ENCODE results near the gene LRRTM3. TPM values are rescaled to one million over a fixed set of nuclear protein-coding genes. Genes with fewer than 3 reads are reported as not detected.

The LRRTM3 gene
- not detected for total RNA-seq

GRCh38 chr10:66925896-66926715 is at the start of gene LRRTM3:
LRRTM3 (plus strand) TSS chr10:66926036.
- ATAC-seq (peak; percentile 100), DNase-seq (ENCODE audit: low spot score) (peak; percentile 48)

GRCh38 chr10:66877361-66877760 is 48.5 kb upstream of the LRRTM3 start:
- ATAC-seq (no peak), DNase-seq (ENCODE audit: low spot score) (no peak)

- no peak for DNase-seq (ENCODE audit: low spot score)
- no peak for ATAC-seq
Measured at GRCh38 chr10:66880292-66880691, 45.5 kb upstream of the LRRTM3 start.

GRCh38 chr10:66880826-66881225 is 45.0 kb upstream of the LRRTM3 start:
- ATAC-seq = no peak
- no peak for DNase-seq (ENCODE audit: low spot score)

- ATAC-seq = no peak
- no peak for DNase-seq (ENCODE audit: low spot score)
Measured at GRCh38 chr10:66881814-66882213, 44.0 kb upstream of the LRRTM3 start.

GRCh38 chr10:66882271-66882670 is 43.6 kb upstream of the LRRTM3 start:
- no peak for ATAC-seq
- DNase-seq (ENCODE audit: low spot score) = no peak

GRCh38 chr10:66886848-66887247 is 39.0 kb upstream of the LRRTM3 start:
- DNase-seq (ENCODE audit: low spot score) = no peak
- no peak for ATAC-seq

GRCh38 chr10:66888237-66888636 is 37.6 kb upstream of the LRRTM3 start:
- DNase-seq (ENCODE audit: low spot score) (no peak), ATAC-seq (no peak)

GRCh38 chr10:66892871-66893270 is 33.0 kb upstream of the LRRTM3 start:
- DNase-seq (ENCODE audit: low spot score) (no peak), ATAC-seq (no peak)

- DNase-seq (ENCODE audit: low spot score) (no peak), ATAC-seq (no peak)
Measured at GRCh38 chr10:66910671-66911070, 15.2 kb upstream of the LRRTM3 start.

GRCh38 chr10:66916030-66916429 is 9.8 kb upstream of the LRRTM3 start:
- ATAC-seq (no peak), DNase-seq (ENCODE audit: low spot score) (no peak)

- DNase-seq (ENCODE audit: low spot score) (no peak), ATAC-seq (no peak)
Measured at GRCh38 chr10:66917104-66917503, 8.7 kb upstream of the LRRTM3 start.

- ATAC-seq (no peak), DNase-seq (ENCODE audit: low spot score) (no peak)
Measured at GRCh38 chr10:66919248-66919647, 6.6 kb upstream of the LRRTM3 start.

- DNase-seq (ENCODE audit: low spot score) (no peak), ATAC-seq (no peak)
Measured at GRCh38 chr10:66924674-66925345, 1.0 kb upstream of the LRRTM3 start.

GRCh38 chr10:66925373-66925772 is 463 bp upstream of the LRRTM3 start:
- DNase-seq (ENCODE audit: low spot score) = no peak

GRCh38 chr10:66926841-66927240 is 1.0 kb downstream of the LRRTM3 start:
- ATAC-seq = no peak
- DNase-seq (ENCODE audit: low spot score) = no peak

More at GRCh38 chr10:66925373-66925772, 463 bp upstream of the LRRTM3 start:
- ATAC-seq = no peak

- DNase-seq (ENCODE audit: low spot score) (no peak), ATAC-seq (no peak)
Measured at GRCh38 chr10:66927251-66927935, 1.6 kb downstream of the LRRTM3 start.

GRCh38 chr10:66927971-66928770 is 2.3 kb downstream of the LRRTM3 start:
- DNase-seq (ENCODE audit: low spot score) (no peak), ATAC-seq (no peak)

GRCh38 chr10:66928776-66929175 is 2.9 kb downstream of the LRRTM3 start:
- DNase-seq (ENCODE audit: low spot score) = no peak
- no peak for ATAC-seq

GRCh38 chr10:66929375-66929774 is 3.5 kb downstream of the LRRTM3 start:
- no peak for DNase-seq (ENCODE audit: low spot score)
- ATAC-seq = no peak
